PC-3 (cell line): ENCODE data around the gene PLD1. TPM values are rescaled to one million over a fixed set of nuclear protein-coding genes. Genes with fewer than 3 reads are reported as not detected.

Source experiments
- ATAC-seq: fragments of 200-7000 bp; cut with Tn5 transposase; 2 replicates; pipeline ENCODE4 v1.9.1; 2020; ENCODE audit warnings: mild to moderate bottlenecking, moderate library complexity
- BruUV-seq: library from RNA; stranded (reverse); fragments of 400-500 nt; replicated peaks from 2 replicates; lab custom pipeline; 2021; lab: Mats Ljungman, UMichigan
- CTCF ChIA-PET: fragments of 300-600 bp; sonication (Branson Sonifier 250); formaldehyde crosslinking; loops from one replicate; lab custom pipeline; 2022; ENCODE audit warnings: antibody characterized with exemption; lab: Charles Lee
- POLR2A ChIA-PET: fragments of 300-600 bp; sonication (Branson Sonifier 250); formaldehyde crosslinking; loops from one replicate; lab custom pipeline; 2022; ENCODE audit warnings: antibody characterized with exemption; ENCODE audit not compliant: unreplicated experiment; lab: Charles Lee
- DNase-seq: peaks from one replicate; pipeline ENCODE4 v3.0.0-alpha.2; 2015
- H2AFZ ChIP-seq: fragments of 300-600 bp; sonication (generic); 2 replicates; pipeline ENCODE4 v1.6.0; 2016; ENCODE audit warnings: antibody characterized with exemption, low read length
- H3F3A ChIP-seq: fragments of 300-600 bp; sonication (generic); one replicate; pipeline ENCODE4 v1.6.0; 2017; ENCODE audit warnings: antibody characterized with exemption, low read length, control low read depth, mild to moderate bottlenecking; ENCODE audit not compliant: unreplicated experiment
- H3K27ac ChIP-seq: fragments of 300-600 bp; sonication (generic); 2 replicates; pipeline ENCODE4 v1.5.1; 2016; ENCODE audit warnings: mild to moderate bottlenecking, low read length
- H3K27me3 ChIP-seq: fragments of 300-600 bp; sonication (generic); 2 replicates; pipeline ENCODE4 v1.6.1; 2016; ENCODE audit warnings: low read length, mixed read lengths
- H3K36me3 ChIP-seq: fragments of 300-600 bp; sonication (generic); 2 replicates; pipeline ENCODE4 v1.6.1; 2016; ENCODE audit warnings: low read depth, mixed run types, low read length, mixed read lengths
- H3K4me1 ChIP-seq: fragments of 300-600 bp; sonication (generic); 2 replicates; pipeline ENCODE4 v1.5.1; 2016; ENCODE audit warnings: low read length; ENCODE audit not compliant: insufficient read depth
- H3K4me2 ChIP-seq: fragments of 300-600 bp; sonication (generic); 2 replicates; pipeline ENCODE4 v1.6.0; 2016; ENCODE audit warnings: low read length
- H3K4me3 ChIP-seq: fragments of 300-600 bp; sonication (generic); 2 replicates; pipeline ENCODE4 v1.5.1; 2016; ENCODE audit warnings: mild to moderate bottlenecking, low read length, mixed read lengths
- H3K79me2 ChIP-seq: fragments of 300-600 bp; sonication (generic); 2 replicates; pipeline ENCODE4 v1.6.1; 2017; ENCODE audit warnings: low read length, mixed read lengths
- H3K9ac ChIP-seq: fragments of 300-600 bp; sonication (generic); 2 replicates; pipeline ENCODE4 v1.6.0; 2016; ENCODE audit warnings: mild to moderate bottlenecking, low read length
- H3K9me2 ChIP-seq: fragments of 300-600 bp; sonication (generic); replicated peaks from 2 replicates; pipeline ENCODE4 v1.6.1; 2016; ENCODE audit warnings: mixed run types, low read length, mixed read lengths
- H3K9me3 ChIP-seq: fragments of 300-600 bp; sonication (generic); 2 replicates; pipeline ENCODE4 v1.6.1; 2016; ENCODE audit warnings: low read length, mixed read lengths
- H4K20me1 ChIP-seq: fragments of 300-600 bp; sonication (generic); 2 replicates; pipeline ENCODE4 v1.6.1; 2016; ENCODE audit warnings: low read length, mixed read lengths
- CTCF ChIP-seq: fragments of 300-600 bp; sonication (generic); conservative IDR thresholded peaks from 2 replicates; pipeline ENCODE4 v1.5.1; 2017; ENCODE audit warnings: antibody characterized with exemption, low read depth, mild to moderate bottlenecking, low read length
- EZH2 ChIP-seq: fragments of 300-600 bp; sonication (generic); IDR thresholded peaks from one replicate; pipeline ENCODE4 v1.6.1; 2017; ENCODE audit warnings: antibody characterized with exemption, mild to moderate bottlenecking, low read length; ENCODE audit not compliant: unreplicated experiment
- EZH2phosphoT487 ChIP-seq: fragments of 300-600 bp; sonication (generic); IDR thresholded peaks from 2 replicates; pipeline ENCODE4 v1.6.1; 2018; ENCODE audit warnings: mild to moderate bottlenecking, antibody characterized with exemption, low read length, borderline replicate concordance
- intact Hi-C: fragments of 100-400 bp; cut with micrococcal nuclease; formaldehyde crosslinking; loops from 2 replicates; pipeline ENCODE4 v1.9.0; 2023
- total RNA-seq: library from RNA; depleted of rRNA; stranded (reverse); fragments of >200 nt; gene quantifications from 2 replicates; pipeline ENCODE4 v1.2.3, GENCODE V29; 2014

PLD1 gene
- total RNA-seq, 1 experiment from 2014 or later = 7.3 TPM

- ChIA-PET POLR2A (no interaction called here), CTCF (interaction anchor here (0.6 kb wide), 1 partner anchor 96 kb away, joined by 4 read pairs; no protein-coding TSS in a partner anchor)
- Histone ChIP-seq H3K27me3 (no peaks in the 10 kb centered on the region), H3K9ac (no peak overlapping the region), H3K4me1 (no peaks in the 10 kb centered on the region), H3K36me3 (no peaks in the 10 kb centered on the region), H3K9me2 (no peaks in the 10 kb centered on the region), H3K4me3 (no peak overlapping the region), H3F3A (no peaks in the 10 kb centered on the region), H3K79me2 (no peaks in the 10 kb centered on the region), H2AFZ (no peak overlapping the region), H4K20me1 (no peaks in the 10 kb centered on the region), H3K4me2 (no peak overlapping the region), H3K9me3 (no peaks in the 10 kb centered on the region), H3K27ac (no peak overlapping the region)
- BruUV-seq = no TSS peak
- no peak for TF ChIP-seq EZH2
- no peak for TF ChIP-seq CTCF
- TF ChIP-seq EZH2phosphoT487 = no peak
- intact Hi-C loops = no loop called here
- DNase-seq (no peak), ATAC-seq (no peak)
Measured at GRCh38 chr3:171666516-171666915, 143.8 kb downstream of the PLD1 start.

- no peak overlapping the region for H2AFZ ChIP-seq
- H3K27ac ChIP-seq = no peak overlapping the region
- POLR2A ChIA-PET = no interaction called here
- no peaks in the 10 kb centered on the region for H3K4me1 ChIP-seq
- H3F3A ChIP-seq = no peaks in the 10 kb centered on the region
- H3K27me3 ChIP-seq = no peaks in the 10 kb centered on the region
- no peak overlapping the region for H3K4me2 ChIP-seq
- BruUV-seq = no TSS peak
- H3K9ac ChIP-seq = no peak overlapping the region
- H3K9me3 ChIP-seq = no peaks in the 10 kb centered on the region
- DNase-seq = no peak
- H3K4me3 ChIP-seq = no peak overlapping the region
- H3K79me2 ChIP-seq = no peaks in the 10 kb centered on the region
- H3K36me3 ChIP-seq = no peaks in the 10 kb centered on the region
- TF ChIP-seq EZH2 (no peak), CTCF (no peak), EZH2phosphoT487 (no peak)
- intact Hi-C loops = no loop called here
- CTCF ChIA-PET = no interaction called here
- no peak for ATAC-seq
- no peaks in the 10 kb centered on the region for H4K20me1 ChIP-seq
- H3K9me2 ChIP-seq = no peaks in the 10 kb centered on the region
Measured at GRCh38 chr3:171663805-171664204, 146.5 kb downstream of the PLD1 start.

GRCh38 chr3:171661484-171661883 lies 148.8 kb downstream of the PLD1 start:
- no peak for TF ChIP-seq EZH2
- no peak for TF ChIP-seq CTCF
- TF ChIP-seq EZH2phosphoT487 = no peak
- ChIA-PET CTCF (no interaction called here), POLR2A (no interaction called here)
- H3K9me2 ChIP-seq = no peaks in the 10 kb centered on the region
- H3K9ac ChIP-seq = no peak overlapping the region
- no TSS peak for BruUV-seq
- no peaks in the 10 kb centered on the region for H3K27me3 ChIP-seq
- H3F3A ChIP-seq = no peaks in the 10 kb centered on the region
- no peak overlapping the region for H3K4me3 ChIP-seq
- no peaks in the 10 kb centered on the region for H3K36me3 ChIP-seq
- no peaks in the 10 kb centered on the region for H3K4me1 ChIP-seq
- ATAC-seq = no peak
- H4K20me1 ChIP-seq = no peaks in the 10 kb centered on the region
- H3K79me2 ChIP-seq = no peaks in the 10 kb centered on the region
- intact Hi-C loops = no loop called here
- H3K27ac ChIP-seq = no peak overlapping the region
- H3K4me2 ChIP-seq = no peak overlapping the region
- no peak overlapping the region for H2AFZ ChIP-seq
- no peaks in the 10 kb centered on the region for H3K9me3 ChIP-seq
- no peak for DNase-seq
